Spleen (tissue), 7 donors: Measurements from ENCODE around the gene SNX2.

Source experiments
- CTCF ChIP-seq, 11 experiments: fragments of 200-600 bp in 7 of 11; fragments of 450-650 bp in 4 of 11; sonication (generic) in 4 of 11; IDR thresholded peaks in 8 of 11; conservative IDR thresholded peaks in 3 of 11; 1 replicate in 7 of 11; 2 replicates in 4 of 11; pipeline versions ENCODE4 v1.4.0 to v1.8.0; 2016 to 2021; ENCODE audit warnings: antibody characterized with exemption in 11 of 11, inconsistent platforms in 4 of 11, mild to moderate bottlenecking in 1 of 11
- POLR2A ChIP-seq, 3 donors: fragments of 450-650 bp; IDR thresholded peaks; one replicate each; pipeline ENCODE4 v1.5.1; 2017; ENCODE audit warnings: antibody characterized with exemption in 3 of 3, mild to moderate bottlenecking in 1 of 3
- POLR2AphosphoS5 ChIP-seq, 3 donors: sonication (generic); formaldehyde crosslinking; IDR thresholded peaks; one replicate each; pipeline ENCODE4 v1.5.1; 2017; ENCODE audit warnings: antibody characterized with exemption in 3 of 3
- donor health status: DM: no; HTN: no; CAD: no; lungs with moderate emphysema.
- donor health status: DM: no; HTN: no; CAD: no.
- donor health status: DM: no; HTN: no; CAD: no.

- TF ChIP-seq CTCF (IDR thresholded peaks at IDR 0.05 in 8 of 11, conservative IDR thresholded peaks at IDR 0.05 in 3 of 11) (no peak), POLR2A (IDR thresholded peaks at IDR 0.05) (no peak), POLR2AphosphoS5 (IDR thresholded peaks at IDR 0.05) (no peak)
Measured at GRCh38 chr5:122874179-122874875, 99.4 kb downstream of the SNX2 start.
